HepG2 (cell line): ENCODE results near the gene RFXANK. TPM values are rescaled to one million over a fixed set of nuclear protein-coding genes. Genes with fewer than 3 reads are reported as not detected.

Experiments
- ATF7-NPFF ChIP-seq: sonication (generic); formaldehyde crosslinking; IDR thresholded peaks from 2 replicates; pipeline ENCODE4 v1.8.1; 2023; ENCODE audit warnings: mild to moderate bottlenecking, low read depth, missing genetic modification reagents, moderate library complexity
- HDAC2 ChIP-seq: sonication (generic); formaldehyde crosslinking; IDR thresholded peaks from 2 replicates; pipeline ENCODE4 v1.4.0; 2020; ENCODE audit warnings: missing genetic modification reagents
- JUN ChIP-seq: sonication (generic); formaldehyde crosslinking; IDR thresholded peaks from 2 replicates; pipeline ENCODE4 v1.4.0; 2020; ENCODE audit warnings: mild to moderate bottlenecking, missing genetic modification reagents
- MBNL3 ChIP-seq: fragments of 250-450 bp; sonication (Bioruptor Pico); conservative IDR thresholded peaks from 2 replicates; pipeline ENCODE4 v1.8.0; 2022; ENCODE audit warnings: mild to moderate bottlenecking, inconsistent platforms
- MTF1 ChIP-seq: sonication (generic); formaldehyde crosslinking; IDR thresholded peaks from 2 replicates; pipeline ENCODE4 v1.5.0; 2020; ENCODE audit warnings: missing genetic modification reagents
- PLRG1 ChIP-seq: fragments of 450-650 bp; conservative IDR thresholded peaks from 2 replicates; pipeline ENCODE4 v1.6.1; 2016
- PTBP1 ChIP-seq: fragments of 200-400 bp; formaldehyde crosslinking; IDR thresholded peaks from 2 replicates; pipeline ENCODE4 v1.6.1; 2018; ENCODE audit warnings: low read length, low read depth; ENCODE audit not compliant: poor library complexity, severe bottlenecking
- TCF12 ChIP-seq, 2 experiments: fragments of 450-650 bp in 1 of 2; sonication (generic) in 1 of 2; formaldehyde crosslinking in 1 of 2; IDR thresholded peaks; 2 replicates each; pipeline versions ENCODE4 v1.6.1 to v1.8.0; 2017 to 2022; ENCODE audit warnings: antibody characterized with exemption in 1 of 2, mild to moderate bottlenecking in 1 of 2, missing genetic modification reagents in 1 of 2, moderate library complexity in 1 of 2
- XRCC5 ChIP-seq: fragments of 200-400 bp; formaldehyde crosslinking; optimal IDR thresholded peaks from 2 replicates; pipeline ENCODE3; 2017; ENCODE audit warnings: mild to moderate bottlenecking, low read length
- ZKSCAN5 ChIP-seq: sonication (generic); formaldehyde crosslinking; IDR thresholded peaks from 2 replicates; pipeline ENCODE4 v1.5.1; 2020; ENCODE audit warnings: mild to moderate bottlenecking, missing genetic modification reagents
- ZNF343 ChIP-seq: sonication (generic); formaldehyde crosslinking; IDR thresholded peaks from 2 replicates; pipeline ENCODE4 v1.4.0; 2020; ENCODE audit warnings: mild to moderate bottlenecking, missing genetic modification reagents
- ZNF547 ChIP-seq: sonication (generic); formaldehyde crosslinking; IDR thresholded peaks from 2 replicates; pipeline ENCODE4 v1.5.1; 2020; ENCODE audit warnings: mild to moderate bottlenecking, missing genetic modification reagents
- polyA plus RNA-seq, 8 experiments: library from polyadenylated mRNA; depleted of rRNA in 3 of 8; stranded (reverse) in 7 of 8; unstranded in 1 of 8; fragments of >200 nt; fragmentation: Illumina TruSeq in 4 of 8; extraction: Trizol in 4 of 8; gene quantifications; 2 replicates each; pipeline versions ENCODE4 v1.2.1 to v1.2.3, GENCODE V29; 2011 to 2016; ENCODE audit warnings: low read depth in 4 of 8, missing spikeins in 1 of 8, mixed read lengths in 1 of 8; ENCODE audit not compliant: insufficient read depth in 1 of 8
- total RNA-seq, 5 experiments: library from RNA; depleted of rRNA; stranded (reverse); fragments of >200 nt; fragmentation: Illumina TruSeq; extraction: Trizol; gene quantifications; 2 replicates each; pipeline ENCODE4 v1.2.3, GENCODE V29; 2016; ENCODE audit warnings: low read depth in 1 of 5
- TF ChIP-seq, protein P1 (sequence below): sonication (generic); formaldehyde crosslinking; IDR thresholded peaks from 2 replicates; pipeline ENCODE4 v1.8.1; 2023; ENCODE audit warnings: mild to moderate bottlenecking, moderate library complexity, missing genetic modification reagents
- TF ChIP-seq, protein P2 (sequence below): sonication (generic); formaldehyde crosslinking; IDR thresholded peaks from 2 replicates; pipeline ENCODE4 v1.5.1; 2020; ENCODE audit warnings: mild to moderate bottlenecking, moderate library complexity, missing genetic modification reagents
- TF ChIP-seq, protein P3 (sequence below): sonication (generic); formaldehyde crosslinking; IDR thresholded peaks from 2 replicates; pipeline ENCODE4 v1.5.1; 2020; ENCODE audit warnings: mild to moderate bottlenecking, missing genetic modification reagents, moderate library complexity
- TF ChIP-seq, protein P4 (sequence below): sonication (generic); formaldehyde crosslinking; IDR thresholded peaks from 2 replicates; pipeline ENCODE4 v1.4.0; 2020; ENCODE audit warnings: mild to moderate bottlenecking, missing genetic modification reagents
- TF ChIP-seq, protein P5 (sequence below): IDR thresholded peaks from 2 replicates; pipeline ENCODE4 v1.4.0; 2020; ENCODE audit warnings: mild to moderate bottlenecking, missing genetic modification reagents

The RFXANK gene
- total and polyA plus RNA-seq, 2 of the 13 experiments (the other 11 are each of a cell fraction or from before 2014, with no cell fraction given) = 49.9 to 80.7 TPM

DNA sequence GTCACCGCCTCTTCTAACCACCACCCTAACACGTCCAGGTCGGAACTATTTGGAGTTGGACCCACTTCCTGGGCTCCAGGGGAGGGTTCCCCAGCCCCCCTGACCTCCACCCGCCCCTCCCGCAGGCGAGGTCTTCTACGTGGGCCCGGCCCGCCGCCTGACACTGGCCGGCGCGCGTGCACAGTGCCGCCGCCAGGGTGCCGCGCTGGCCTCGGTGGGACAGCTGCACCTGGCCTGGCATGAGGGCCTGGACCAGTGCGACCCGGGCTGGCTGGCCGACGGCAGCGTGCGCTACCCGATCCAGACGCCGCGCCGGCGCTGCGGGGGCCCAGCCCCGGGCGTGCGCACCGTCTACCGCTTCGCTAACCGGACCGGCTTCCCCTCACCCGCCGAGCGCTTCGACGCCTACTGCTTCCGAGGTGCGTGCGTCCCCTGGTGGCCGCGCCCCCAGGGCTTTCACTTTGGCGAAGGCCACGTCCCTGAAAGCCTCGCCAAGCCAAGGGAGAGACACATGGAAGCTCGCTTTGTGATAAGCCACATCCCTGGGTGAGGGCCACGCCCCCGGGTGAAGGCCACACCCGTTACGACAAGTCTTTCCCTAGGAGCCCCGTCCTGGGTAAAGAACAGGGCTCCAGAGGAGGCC lies 32.9 kb downstream of the RFXANK start (continued):
- TF ChIP-seq ZNF547 (peak; percentile 69), JUN (CRISPR knock-in tag) (peak; percentile 49; the same call in 1 of the 2 replicates), MBNL3 (CRISPR knock-in tag) (no peak), ZNF343 (CRISPR knock-in tag) (peak; percentile 83; the same call in 1 of the 2 replicates), TCF12 (IDR thresholded peaks at IDR 0.05) (no peak), TCF12 (CRISPR knock-in tag; IDR thresholded peaks at IDR 0.05) (no peak), MTF1 (CRISPR knock-in tag) (no peak), XRCC5 (peak; percentile 86), ATF7-NPFF (CRISPR knock-in tag) (0 out of 2 replicates have a peak, but pooled peaks have one; percentile 66), ZKSCAN5 (CRISPR knock-in tag) (no peak), PLRG1 (no peak), HDAC2 (CRISPR knock-in tag) (peak; percentile 55), PTBP1 (no peak)
- TF ChIP-seq, protein P1, sequence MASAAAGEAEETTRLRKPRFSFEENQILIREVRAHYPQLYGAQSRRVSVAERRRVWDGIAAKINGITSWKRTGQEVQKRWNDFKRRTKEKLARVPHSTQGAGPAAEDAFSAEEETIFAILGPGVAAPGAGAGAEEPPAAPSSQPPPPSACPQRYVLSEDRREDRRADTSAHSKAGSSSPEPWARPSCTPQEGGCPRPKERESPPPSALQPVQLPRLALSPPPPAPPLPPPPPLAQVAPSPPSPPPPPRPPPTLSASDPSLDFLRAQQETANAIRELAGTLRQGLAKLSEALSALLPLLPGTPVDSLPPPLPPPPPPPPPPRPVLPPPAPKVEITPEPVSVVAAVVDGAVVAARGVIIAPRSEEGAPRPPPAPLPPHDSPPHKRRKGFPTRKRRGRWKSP (CRISPR knock-in tag) = peak; percentile 39; the same call in 1 of the 2 replicates
- TF ChIP-seq, protein P2, sequence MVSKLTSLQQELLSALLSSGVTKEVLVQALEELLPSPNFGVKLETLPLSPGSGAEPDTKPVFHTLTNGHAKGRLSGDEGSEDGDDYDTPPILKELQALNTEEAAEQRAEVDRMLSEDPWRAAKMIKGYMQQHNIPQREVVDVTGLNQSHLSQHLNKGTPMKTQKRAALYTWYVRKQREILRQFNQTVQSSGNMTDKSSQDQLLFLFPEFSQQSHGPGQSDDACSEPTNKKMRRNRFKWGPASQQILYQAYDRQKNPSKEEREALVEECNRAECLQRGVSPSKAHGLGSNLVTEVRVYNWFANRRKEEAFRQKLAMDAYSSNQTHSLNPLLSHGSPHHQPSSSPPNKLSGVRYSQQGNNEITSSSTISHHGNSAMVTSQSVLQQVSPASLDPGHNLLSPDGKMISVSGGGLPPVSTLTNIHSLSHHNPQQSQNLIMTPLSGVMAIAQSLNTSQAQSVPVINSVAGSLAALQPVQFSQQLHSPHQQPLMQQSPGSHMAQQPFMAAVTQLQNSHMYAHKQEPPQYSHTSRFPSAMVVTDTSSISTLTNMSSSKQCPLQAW (CRISPR knock-in tag) = peak; percentile 35; the same call in 1 of the 2 replicates
- TF ChIP-seq, protein P3, sequence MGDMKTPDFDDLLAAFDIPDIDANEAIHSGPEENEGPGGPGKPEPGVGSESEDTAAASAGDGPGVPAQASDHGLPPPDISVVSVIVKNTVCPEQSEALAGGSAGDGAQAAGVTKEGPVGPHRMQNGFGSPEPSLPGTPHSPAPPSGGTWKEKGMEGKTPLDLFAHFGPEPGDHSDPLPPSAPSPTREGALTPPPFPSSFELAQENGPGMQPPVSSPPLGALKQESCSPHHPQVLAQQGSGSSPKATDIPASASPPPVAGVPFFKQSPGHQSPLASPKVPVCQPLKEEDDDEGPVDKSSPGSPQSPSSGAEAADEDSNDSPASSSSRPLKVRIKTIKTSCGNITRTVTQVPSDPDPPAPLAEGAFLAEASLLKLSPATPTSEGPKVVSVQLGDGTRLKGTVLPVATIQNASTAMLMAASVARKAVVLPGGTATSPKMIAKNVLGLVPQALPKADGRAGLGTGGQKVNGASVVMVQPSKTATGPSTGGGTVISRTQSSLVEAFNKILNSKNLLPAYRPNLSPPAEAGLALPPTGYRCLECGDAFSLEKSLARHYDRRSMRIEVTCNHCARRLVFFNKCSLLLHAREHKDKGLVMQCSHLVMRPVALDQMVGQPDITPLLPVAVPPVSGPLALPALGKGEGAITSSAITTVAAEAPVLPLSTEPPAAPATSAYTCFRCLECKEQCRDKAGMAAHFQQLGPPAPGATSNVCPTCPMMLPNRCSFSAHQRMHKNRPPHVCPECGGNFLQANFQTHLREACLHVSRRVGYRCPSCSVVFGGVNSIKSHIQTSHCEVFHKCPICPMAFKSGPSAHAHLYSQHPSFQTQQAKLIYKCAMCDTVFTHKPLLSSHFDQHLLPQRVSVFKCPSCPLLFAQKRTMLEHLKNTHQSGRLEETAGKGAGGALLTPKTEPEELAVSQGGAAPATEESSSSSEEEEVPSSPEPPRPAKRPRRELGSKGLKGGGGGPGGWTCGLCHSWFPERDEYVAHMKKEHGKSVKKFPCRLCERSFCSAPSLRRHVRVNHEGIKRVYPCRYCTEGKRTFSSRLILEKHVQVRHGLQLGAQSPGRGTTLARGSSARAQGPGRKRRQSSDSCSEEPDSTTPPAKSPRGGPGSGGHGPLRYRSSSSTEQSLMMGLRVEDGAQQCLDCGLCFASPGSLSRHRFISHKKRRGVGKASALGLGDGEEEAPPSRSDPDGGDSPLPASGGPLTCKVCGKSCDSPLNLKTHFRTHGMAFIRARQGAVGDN (CRISPR knock-in tag) = peak; percentile 94
- TF ChIP-seq, protein P4, sequence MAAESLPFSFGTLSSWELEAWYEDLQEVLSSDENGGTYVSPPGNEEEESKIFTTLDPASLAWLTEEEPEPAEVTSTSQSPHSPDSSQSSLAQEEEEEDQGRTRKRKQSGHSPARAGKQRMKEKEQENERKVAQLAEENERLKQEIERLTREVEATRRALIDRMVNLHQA (CRISPR knock-in tag) = no peak
- TF ChIP-seq, protein P5, sequence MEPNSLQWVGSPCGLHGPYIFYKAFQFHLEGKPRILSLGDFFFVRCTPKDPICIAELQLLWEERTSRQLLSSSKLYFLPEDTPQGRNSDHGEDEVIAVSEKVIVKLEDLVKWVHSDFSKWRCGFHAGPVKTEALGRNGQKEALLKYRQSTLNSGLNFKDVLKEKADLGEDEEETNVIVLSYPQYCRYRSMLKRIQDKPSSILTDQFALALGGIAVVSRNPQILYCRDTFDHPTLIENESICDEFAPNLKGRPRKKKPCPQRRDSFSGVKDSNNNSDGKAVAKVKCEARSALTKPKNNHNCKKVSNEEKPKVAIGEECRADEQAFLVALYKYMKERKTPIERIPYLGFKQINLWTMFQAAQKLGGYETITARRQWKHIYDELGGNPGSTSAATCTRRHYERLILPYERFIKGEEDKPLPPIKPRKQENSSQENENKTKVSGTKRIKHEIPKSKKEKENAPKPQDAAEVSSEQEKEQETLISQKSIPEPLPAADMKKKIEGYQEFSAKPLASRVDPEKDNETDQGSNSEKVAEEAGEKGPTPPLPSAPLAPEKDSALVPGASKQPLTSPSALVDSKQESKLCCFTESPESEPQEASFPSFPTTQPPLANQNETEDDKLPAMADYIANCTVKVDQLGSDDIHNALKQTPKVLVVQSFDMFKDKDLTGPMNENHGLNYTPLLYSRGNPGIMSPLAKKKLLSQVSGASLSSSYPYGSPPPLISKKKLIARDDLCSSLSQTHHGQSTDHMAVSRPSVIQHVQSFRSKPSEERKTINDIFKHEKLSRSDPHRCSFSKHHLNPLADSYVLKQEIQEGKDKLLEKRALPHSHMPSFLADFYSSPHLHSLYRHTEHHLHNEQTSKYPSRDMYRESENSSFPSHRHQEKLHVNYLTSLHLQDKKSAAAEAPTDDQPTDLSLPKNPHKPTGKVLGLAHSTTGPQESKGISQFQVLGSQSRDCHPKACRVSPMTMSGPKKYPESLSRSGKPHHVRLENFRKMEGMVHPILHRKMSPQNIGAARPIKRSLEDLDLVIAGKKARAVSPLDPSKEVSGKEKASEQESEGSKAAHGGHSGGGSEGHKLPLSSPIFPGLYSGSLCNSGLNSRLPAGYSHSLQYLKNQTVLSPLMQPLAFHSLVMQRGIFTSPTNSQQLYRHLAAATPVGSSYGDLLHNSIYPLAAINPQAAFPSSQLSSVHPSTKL (CRISPR knock-in tag) = no peak
